Activated CD4-positive, alpha-beta T cell treated with anti-CD3 and anti-CD28 coated beads for 1 hour (primary cell): ENCODE measurements around the gene CCNK.
A peak's percentile ranks its signal among the peaks of the same experiment; 100 is the strongest.

Experiments used
- DNase-seq: peaks from one replicate; pipeline ENCODE4 v3.0.0-alpha.2; 2020

CCNK gene

DNA sequence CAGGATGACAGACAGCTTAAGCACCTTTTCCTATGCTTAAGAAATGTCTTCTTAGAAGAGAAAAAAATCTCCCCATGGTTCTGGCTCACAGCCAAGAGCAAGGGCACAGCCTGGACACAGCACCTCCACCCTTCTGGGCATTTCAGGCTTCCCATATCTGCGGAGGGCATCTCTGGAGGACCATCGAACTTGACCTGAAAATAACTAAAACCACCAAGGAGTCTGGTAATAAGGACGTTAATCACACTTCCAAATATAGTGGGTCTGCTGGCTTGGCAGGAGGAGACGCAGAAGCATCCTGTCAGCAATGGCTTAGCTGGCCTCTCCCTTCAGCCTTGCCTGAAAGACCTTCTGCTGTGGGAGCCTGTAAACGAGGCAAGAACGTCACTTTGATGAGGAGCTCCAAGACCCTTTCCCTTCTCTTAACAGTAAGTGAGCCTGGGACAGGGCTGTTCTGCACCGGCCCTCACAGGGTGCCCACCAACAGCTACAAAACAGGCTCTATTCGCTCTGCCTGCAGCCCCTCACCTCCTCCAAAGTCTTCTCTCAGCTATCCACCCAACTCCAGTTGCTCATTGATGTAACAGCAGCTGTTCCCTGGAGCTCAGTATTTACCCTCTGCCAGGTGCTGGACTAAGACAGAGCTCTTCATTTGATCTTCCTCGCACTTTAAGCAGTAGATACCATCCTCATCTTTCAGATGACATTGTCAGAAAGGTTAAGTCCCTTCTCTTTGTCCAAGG is 13.7 kb upstream of the CCNK start:
- no peak for DNase-seq

DNA sequence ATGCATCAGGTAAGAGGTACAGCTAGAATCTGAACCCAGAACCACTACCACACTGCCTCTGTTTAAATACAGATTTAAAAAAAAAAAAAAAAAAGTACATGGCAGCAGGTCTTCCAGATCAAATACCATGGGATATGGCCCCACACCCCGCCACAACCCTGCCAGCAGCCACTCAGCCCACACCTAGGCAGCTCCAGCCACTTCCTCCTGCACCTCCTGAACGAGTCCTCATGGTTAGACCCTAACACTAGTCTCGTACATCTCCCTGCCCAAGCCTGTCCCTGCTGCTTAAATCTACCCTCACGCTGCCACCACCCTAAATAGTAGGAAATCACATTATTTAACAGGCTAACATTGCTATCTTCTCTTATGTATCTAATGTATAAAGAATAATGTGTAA is 13.1 kb upstream of the CCNK start:
- DNase-seq, result no peak

DNA sequence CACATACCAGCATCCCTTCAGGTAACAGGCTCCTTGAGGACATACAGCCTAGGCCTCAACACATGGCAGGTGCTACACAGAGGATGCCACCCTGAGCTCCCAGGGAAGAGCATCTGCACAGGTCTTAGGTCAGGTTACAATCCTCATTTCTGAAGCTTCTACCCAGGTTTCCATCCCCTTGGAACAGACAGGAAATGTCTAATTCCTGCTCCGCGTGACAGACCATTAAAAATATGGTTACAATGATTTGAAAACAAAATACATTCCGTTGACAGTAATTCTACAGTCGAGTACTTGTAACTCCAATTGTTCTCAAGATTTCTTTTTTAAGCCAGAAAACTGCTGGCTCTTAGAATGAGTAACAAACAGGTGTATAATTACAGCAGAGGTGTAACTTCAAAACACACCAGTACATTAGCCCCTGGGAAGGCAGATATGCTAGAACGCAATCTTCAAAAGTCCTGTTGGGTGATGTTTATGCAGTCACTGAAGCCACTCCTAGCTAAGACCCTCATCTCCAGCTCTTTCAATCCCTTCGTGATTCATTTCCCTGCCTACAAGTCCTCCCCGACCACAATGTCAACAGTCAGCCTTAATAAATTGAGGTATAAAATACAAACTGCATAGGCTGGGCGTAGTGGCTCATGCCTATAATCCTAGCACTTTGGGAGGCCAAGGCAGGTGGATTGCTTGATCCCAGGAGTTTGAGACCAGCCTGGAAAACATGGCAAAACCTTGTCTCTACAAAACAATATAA is 12.2 kb upstream of the CCNK start:
- no peak for DNase-seq

DNA sequence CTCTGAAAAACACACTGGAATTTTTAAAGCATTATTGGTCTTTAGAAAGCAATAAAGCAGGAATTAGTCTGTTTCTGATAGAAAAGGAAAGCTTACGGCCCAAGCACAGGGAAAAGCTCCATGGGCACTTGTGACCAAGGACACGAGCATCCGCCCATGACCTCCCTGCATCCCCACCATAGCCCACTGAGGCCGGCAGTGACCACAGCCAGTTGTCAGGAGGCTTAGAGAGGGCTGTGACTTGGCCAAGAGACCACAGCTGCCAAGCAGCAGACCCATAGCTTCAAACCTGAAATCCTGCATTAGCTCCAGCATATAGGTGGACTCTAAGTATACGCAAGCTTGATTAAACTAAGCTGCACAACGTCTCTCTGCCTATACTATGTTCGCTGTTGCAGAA is 9.5 kb upstream of the CCNK start:
- DNase-seq, result no peak

DNA sequence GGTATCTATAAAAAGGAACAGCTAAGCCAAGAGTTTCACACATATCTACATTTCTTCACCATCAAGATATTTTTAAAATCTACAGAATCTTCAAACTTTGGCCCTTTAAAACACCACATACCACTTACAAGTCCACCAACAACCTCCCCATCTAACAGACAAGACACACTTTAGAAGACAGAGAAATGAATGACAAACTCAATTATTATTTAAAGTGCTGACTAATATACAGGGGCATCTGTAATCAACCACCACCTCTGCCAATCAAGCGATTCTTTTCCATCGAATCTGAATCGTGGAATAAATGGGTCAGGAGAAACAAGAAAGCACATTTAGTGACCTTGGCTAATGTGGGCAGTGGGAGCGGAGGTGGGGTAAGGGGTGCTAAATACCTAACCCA is 8.3 kb upstream of the CCNK start:
- DNase-seq, result no peak

DNA sequence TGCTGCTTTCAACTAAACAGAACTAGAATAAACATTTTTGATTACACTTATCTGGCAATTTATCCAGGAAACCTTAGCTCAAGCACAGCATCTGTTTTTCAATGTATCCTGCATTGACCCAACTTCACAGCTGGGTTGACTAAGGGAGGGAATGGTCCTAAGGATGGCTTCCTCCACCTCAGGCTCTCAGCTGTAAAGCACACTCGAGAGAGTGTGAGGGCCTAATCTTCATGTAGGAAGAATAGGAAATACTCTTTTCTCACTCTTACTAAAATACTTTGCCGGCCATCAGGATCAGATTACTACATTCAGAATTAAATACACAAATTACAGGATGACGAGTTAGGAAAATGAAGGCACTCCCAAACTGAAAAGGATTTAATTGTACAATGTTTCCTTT is 7.8 kb upstream of the CCNK start:
- no peak for DNase-seq

DNA sequence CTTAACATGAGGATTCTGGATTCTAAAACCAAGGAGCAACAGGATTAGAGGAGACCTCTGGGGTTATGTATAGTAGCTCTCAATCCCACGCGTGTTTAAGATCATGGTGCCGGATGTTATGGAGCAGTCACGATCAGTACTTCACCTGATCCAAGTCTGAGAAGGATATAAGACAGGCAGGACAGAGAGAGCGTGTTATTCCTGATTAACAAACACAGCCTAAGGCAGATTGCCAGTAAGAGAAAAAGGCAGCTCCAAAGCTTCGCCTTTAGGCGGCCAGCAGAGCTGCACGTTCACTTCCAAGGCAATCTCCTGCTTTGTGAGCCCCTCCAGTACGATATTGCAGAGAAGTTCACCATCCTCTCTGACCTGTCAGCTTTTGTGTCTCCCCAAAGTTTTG is 6.0 kb upstream of the CCNK start:
- DNase-seq, result no peak

DNA sequence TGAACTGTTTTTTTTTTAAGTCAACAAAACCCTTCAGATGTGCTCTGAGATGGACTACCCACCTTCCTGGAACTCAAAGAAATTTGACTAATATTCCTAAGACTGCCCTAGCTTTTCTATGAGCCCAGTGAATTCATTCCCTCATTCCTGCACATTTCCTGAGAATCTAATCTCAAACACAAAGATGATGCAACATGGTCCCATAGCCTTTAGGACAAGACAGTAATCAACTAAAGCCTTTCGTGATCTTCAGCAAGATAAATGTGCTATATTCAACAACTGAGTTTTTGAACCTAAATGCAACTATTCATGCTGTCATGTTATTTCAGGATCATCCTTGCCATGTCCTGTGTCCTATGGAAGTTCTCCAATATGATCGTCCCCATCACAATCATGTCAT is 5.5 kb upstream of the CCNK start:
- no peak for DNase-seq

DNA sequence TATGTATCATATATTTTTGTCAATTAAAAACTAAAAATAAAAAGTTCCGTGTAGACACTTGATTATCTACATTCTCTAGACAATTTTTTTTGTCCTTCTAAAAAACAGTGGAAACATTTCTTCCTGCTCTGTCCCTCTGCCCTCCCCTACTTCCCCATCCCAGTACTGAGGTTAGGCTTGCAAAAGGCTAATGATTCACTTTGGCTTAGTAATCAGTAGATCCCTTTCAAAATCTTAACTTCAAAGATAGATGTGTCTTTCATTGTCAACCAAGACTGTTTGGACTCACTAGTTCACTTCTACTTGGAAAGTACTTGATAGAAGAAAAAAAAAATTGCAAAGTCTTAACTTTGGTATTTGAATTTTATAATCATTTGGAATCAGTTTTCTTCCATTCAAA is 4.3 kb upstream of the CCNK start:
- DNase-seq, result no peak

DNA sequence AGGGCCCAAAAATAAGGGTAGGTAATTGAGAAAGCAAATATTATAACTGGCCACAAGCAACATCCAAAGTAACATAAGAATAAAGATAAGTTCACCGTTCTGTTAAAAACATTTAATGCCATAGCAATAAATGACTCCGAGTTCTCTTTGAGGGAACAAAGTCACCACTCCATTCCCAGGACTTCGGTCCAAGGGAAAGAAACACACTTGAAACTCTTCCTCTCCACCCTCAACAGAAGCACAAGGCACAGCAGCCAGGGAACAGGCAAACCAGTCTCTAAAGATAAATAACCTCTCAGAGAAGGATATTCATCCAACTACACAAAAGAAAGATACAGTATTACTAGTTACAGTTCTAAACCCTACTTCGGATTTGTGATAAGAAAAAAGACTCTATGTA is 3.1 kb upstream of the CCNK start:
- no peak for DNase-seq

DNA sequence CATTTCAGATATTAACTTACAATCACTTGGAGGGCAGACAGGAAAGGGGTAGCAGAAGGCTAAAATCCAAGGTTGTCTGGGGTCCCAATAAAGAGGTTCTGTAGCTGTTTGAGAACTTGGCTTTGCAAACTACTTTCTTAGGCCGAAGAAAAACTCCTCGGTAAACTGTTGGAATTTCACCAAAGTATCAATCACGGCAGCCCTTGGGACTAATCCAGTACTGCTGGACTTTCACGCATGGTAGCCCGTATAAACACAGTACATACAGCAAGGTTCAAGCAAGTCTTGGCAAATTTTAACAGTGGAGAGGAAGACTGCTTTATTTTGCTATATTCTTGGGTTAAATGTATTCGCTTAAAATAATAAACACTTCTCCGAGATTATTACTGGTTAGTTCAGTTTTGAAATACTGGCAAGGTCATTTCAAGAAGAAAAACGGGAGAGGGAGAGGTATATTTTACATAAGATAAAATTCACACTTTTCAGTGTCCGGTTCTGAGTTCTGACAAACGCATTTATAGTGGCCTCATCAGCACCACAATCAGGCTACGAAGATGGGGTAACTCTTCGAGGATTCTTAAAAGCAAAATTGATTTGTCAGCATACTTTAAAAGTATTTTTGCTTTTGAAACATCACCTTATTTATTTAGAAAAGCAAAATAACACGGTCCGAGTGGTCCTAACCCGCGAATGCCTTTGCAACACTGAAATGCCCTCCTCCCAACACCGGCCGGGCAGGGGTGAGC is 1.9 kb upstream of the CCNK start:
- DNase-seq, result no peak

DNA sequence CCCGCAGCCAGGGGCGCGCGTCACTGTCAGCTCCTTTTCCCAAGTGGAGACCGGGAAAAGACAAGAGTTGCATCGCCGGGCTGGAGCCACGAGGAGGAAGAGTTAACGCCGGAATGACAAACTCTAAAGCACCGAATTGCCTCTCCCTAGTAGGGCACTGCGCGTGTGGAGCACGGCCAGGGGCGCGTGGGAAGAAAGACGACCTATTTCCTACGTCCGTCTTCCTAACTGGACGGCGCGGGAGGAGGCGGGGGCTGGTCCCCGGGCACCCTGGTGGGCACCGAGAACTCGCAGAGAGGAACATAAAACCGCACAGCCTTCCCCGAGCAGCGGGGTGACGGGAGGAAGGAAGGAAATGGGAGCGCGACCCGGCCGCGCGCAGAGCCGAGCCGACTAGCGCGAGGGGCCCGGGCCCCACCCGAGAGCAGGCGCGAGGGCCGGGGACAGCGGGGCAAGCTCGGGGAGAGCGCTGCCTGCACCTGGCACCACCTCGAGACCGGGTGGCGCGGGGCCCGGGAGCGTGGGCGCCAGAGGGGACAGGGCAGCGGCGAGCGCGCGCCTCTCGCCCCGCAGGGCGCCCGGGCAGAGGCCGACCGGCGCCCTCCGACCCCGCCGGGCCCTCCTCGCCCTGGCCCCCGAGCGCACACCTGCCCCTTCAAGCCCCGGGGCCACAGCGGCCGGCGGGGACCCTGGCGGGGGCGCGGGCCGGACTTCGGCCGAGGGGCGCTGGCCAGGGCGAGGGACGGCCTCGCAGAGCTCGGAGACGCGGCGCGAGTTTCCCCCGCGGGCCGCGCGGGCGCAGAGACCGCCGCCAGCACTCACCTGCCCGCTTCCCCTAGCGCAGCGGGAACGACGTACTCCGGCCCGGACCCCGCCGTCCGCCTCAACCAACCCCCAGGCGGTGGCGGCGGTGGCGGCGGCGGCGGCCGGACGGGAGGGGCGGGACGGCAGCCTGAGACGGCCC is 1.0 kb upstream of the CCNK start, which contains the start of gene SETD3:
TSS of gene SETD3 (minus strand) at position 954 of the 964 bp plus-strand sequence. CDS start 15,054 bp downstream, outside the sequence.
- peak; percentile 15 for DNase-seq

DNA sequence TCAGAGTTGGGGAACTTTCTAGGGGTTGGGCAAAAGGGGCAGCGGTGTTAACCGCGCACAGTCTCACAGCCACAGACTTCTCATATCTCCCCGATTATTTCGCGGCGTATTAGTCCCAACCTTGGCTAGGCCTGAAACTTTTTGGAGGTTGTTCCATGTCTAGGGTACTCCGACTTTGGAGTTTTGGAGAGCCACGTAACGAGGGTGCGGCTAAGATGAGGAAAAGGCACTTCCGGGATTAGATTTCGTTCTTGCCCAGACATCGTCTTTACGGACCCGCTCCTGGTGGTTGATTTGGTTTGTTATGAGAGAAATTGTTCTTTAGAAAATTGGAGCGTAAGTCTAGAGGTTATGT is 513 bp downstream of the CCNK start:
- DNase-seq, result no peak

DNA sequence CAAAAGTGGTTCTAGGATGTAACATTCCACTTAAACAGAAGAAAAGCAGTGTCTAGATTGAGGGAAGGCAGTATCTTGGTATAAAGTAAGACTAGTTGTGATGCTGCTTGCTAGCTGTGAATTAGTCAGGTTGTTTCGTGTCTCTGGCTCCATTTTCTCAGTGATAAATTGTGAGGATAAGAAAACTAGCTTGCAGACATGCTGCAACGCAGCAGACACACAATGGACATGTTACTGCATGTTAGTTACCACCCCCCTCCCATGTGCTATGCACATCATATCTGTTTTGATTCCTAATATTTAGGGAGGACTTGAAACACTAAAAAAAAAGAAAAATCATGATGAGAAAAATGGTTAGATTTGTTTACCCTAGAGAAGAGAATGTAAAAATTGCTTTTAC is 2.9 kb downstream of the CCNK start:
- no peak for DNase-seq

DNA sequence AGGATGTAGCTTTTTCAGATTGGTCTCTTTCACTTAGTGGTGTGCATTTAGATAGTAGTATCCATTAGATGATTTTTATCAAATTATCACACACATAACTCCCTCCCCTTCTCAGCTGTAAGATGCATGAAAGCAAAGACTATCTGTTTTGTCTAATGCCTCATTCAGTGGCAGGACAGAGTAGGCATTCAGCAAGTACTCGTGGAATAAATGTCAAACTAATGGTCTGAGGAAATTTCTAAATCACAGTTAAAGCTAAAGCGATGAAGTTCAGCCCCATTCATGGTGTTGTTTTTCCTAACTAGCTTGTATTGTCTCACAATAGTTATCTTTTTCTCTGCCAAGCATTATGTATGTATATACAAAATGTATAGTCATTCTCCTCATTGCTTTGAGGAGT is 16.1 kb downstream of the CCNK start:
- no peak for DNase-seq

DNA sequence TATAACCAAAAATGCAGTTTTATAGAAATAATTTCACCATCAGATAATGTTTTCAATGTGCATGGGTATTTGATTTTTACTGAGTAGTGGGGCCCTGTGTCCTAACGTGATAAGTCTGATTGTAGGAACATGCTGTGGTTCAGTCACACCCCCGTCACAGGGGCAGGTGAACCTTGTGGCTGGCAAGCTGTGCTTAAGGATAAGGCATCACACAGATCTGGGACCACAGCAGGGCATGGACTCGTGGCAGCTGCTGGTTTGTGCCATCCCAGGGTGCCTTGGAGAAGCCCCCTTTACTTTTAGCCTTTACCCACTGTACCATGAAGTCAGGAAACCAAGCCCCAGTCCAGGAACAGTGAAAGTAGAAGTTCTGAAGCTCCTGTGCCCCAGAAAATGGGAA is 16.7 kb downstream of the CCNK start:
- no peak for DNase-seq

DNA sequence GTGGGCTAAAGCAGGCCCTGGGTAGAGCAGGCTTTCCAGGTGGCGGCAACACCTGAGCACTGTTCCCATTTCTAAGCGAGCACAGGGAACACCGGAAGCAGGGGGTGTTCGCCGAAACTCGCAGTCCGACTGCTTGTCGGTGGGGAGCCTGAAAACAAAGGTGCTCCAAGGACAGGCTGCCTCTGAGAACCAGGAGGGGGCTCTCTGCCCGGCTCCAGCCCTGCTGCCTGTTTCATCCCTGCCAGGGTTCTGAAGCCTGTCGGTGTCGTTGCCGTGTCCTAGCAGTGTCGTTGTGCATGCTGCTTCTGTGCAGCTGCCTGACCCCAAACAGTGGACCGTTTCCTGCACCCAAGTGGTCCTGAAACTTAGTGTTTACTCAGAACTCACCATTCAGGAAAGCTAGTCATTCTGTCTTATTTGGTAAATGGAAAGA is 21.8 kb downstream of the CCNK start:
- no peak for DNase-seq

DNA sequence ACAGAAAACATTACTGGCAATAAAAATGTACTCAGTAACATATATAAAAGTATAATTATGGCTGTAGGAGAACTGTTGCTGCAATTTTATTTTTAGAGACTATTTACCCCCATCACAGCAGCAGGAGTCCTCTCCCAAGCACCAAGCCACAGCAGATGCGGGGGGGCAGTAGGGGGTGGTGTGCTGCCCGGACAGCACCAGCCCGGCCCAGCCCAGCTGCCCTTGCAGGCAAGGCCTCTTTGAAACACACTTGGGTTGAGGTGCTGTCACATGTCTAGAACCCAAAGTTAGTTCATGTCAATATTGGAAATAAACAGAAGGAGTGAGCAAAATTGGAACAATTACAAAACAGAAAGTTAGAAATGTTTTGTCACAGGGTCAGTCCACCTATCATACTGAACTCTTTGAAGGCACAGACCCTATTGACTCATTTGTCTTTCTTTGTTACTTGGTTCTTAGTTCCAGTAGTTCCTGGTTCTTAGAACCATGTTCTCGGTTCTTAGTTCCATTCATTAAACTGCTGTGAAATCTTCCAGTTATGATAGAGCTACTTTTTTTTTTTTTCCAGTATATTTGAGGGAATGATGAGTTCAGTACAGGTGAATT is 22.7 kb downstream of the CCNK start:
- DNase-seq, result no peak

DNA sequence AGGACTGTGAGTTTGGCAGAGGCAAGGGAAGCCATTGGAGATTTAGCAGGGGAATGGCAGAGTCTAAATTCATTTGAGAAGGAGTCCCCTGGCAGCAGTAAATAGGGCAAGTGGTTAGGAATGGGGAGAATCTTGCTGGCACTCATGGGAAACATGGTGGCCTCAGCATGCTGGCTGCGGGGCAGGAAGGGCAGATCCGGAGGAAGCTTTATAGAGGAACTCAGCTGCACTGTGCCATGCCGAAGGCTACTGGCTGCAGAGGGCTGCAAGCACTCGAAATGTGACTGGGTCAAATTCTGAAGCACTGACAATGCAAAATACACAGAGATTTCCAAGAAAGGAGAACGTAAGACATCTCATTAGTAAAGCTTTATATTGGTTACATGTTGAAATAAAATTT is 23.9 kb downstream of the CCNK start:
- no peak for DNase-seq

DNA sequence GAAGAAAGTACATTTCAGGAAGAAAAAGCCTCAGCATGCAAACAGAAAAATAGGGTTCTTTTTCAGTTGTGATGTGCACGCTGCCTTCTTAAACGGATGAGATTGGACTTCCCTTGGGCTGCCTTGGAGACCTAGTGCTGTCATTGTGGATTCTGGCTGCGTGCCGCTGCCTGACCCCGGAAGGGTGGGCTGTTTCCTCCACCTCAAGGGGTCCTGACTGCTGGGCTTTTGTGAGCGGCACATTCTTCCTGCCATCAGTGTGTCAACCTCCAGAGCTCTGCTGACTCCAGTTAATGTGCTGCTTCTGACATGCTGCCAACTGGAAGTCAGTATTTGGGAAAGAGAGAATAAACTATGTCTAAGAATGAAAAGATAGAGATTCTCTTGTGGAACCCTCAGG is 25.1 kb downstream of the CCNK start:
- no peak for DNase-seq

DNA sequence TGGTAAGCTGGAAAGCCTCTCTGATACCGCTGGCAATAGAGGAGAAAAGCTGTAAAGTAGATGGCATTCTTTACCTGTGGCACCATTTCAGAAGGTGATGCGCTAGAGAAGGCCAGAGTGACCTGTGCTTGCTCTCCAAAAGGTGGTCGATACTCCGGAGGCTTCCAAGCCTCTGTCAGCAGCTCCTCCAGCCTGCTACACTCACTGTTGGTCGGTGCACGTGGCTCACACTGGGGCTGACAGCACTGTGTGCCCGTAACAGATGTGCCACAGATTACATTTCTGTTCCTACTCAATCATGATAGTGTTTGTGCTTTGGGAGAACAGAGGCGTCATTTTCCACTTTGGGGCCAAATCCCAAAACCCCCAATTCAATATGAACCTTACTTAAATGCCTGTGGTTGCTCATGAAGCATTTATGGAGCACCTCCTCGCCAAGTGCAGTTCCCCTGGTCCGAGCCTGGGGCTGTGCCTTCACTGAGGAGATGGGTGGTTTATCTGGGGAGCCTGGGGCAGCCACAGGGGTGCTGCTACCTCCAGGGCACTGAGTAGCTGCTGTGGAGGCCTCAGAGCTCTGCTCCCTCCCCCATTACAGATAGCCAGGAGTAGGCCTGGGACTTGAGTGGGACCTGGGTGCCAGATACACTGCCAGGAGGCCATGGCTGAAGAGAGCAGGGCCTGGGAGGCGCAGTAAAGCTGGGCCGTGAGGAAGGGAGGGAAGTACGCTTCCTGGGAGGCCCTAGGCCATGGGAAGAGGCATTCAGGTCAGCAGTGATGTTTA is 26.8 kb downstream of the CCNK start:
- DNase-seq, result no peak
